A549 (cell line): ENCODE data around the gene RBFA. TPM values are rescaled to one million over a fixed set of nuclear protein-coding genes. Genes with fewer than 3 reads are reported as not detected.

Experiments used
- ATAC-seq, 2 experiments: fragments of 200-7000 bp in 1 of 2; fragments of >200 bp in 1 of 2; cut with Nextera tagmentation in 1 of 2; cut with Tn5 transposase in 1 of 2; 3 replicates each; pipeline versions ENCODE4 v1.8.0 to v1.9.1; 2018 to 2020; ENCODE audit warnings: mild to moderate bottlenecking in 1 of 2, moderate library complexity in 1 of 2
- CTCF ChIA-PET: fragments of 300-600 bp; sonication (Branson Sonifier 250); formaldehyde crosslinking; extraction: SDS; loops from one replicate; lab custom pipeline; 2021; ENCODE audit warnings: antibody characterized with exemption, inconsistent platforms; lab: Yijun Ruan, JAX
- POLR2A ChIA-PET: fragments of 350-600 bp; formaldehyde crosslinking; extraction: SDS; loops from one replicate; lab custom pipeline; 2021; ENCODE audit warnings: antibody characterized with exemption, inconsistent platforms; lab: Yijun Ruan, JAX
- DNase-seq, 2 experiments: peaks; one replicate each; pipeline versions ENCODE4 v3.0.0 to v3.0.0-alpha.2; 2011 to 2016; ENCODE audit warnings: low read depth in 1 of 2, low spot score in 1 of 2
- FAIRE-seq: peaks from 2 replicates; lab custom pipeline; 2011; peaks lifted over from hg19 to GRCh38; lab: Jason Lieb, UNC
- H3K27ac ChIP-seq, 2 experiments: fragments of >200 bp; sonication (Bioruptor Twin); formaldehyde crosslinking; 3 replicates each; pipeline ENCODE4 v1.5.1; 2016 to 2017
- H3K4me1 ChIP-seq: fragments of >200 bp; sonication (Bioruptor Twin); formaldehyde crosslinking; 3 replicates; pipeline ENCODE4 v1.6.1; 2016
- H3K4me2 ChIP-seq: fragments of >200 bp; sonication (Bioruptor Twin); formaldehyde crosslinking; 3 replicates; pipeline ENCODE4 v1.6.1; 2016
- H3K4me3 ChIP-seq: fragments of >200 bp; sonication (Bioruptor Twin); formaldehyde crosslinking; 3 replicates; pipeline ENCODE4 v1.5.1; 2016
- H3K9me3 ChIP-seq: fragments of >200 bp; sonication (Bioruptor Twin); formaldehyde crosslinking; 3 replicates; pipeline ENCODE4 v1.6.1; 2016
- BHLHE40 ChIP-seq: IDR thresholded peaks from 2 replicates; pipeline ENCODE4 v1.6.1; 2012; ENCODE audit warnings: low read depth, low read length, inconsistent platforms
- CTCF ChIP-seq: fragments of >200 bp; sonication (Bioruptor Twin); formaldehyde crosslinking; IDR thresholded peaks from 3 replicates; pipeline ENCODE4 v1.5.1; 2016
- EHMT2 ChIP-seq: fragments of 200-600 bp; sonication (generic); IDR thresholded peaks from 2 replicates; pipeline ENCODE4 v1.6.1; 2016; ENCODE audit warnings: antibody characterized with exemption, low read depth, mild to moderate bottlenecking, moderate library complexity
- FOSB ChIP-seq: fragments of 250-450 bp; sonication (Bioruptor Pico); IDR thresholded peaks from 2 replicates; pipeline ENCODE4 v1.5.0; 2020; ENCODE audit warnings: mild to moderate bottlenecking, moderate library complexity
- FOXS1 ChIP-seq: fragments of 250-450 bp; sonication (Bioruptor Pico); IDR thresholded peaks from 2 replicates; pipeline ENCODE4 v1.5.0; 2020; ENCODE audit warnings: mild to moderate bottlenecking, moderate library complexity
- GATA3 ChIP-seq: IDR thresholded peaks from 2 replicates; pipeline ENCODE4 v1.6.1; 2012; ENCODE audit warnings: borderline replicate concordance
- JUNB ChIP-seq: fragments of >200 bp; sonication (Bioruptor Twin); formaldehyde crosslinking; IDR thresholded peaks from 2 replicates; pipeline ENCODE4 v1.6.1; 2016
- MAZ ChIP-seq: fragments of 150-350 bp; IDR thresholded peaks from 2 replicates; pipeline ENCODE4 v1.6.1; 2014; ENCODE audit warnings: antibody characterized with exemption, low read depth, low read length, borderline replicate concordance
- MYC ChIP-seq: IDR thresholded peaks from 2 replicates; pipeline ENCODE4 v1.6.1; 2012; ENCODE audit warnings: mild to moderate bottlenecking, inconsistent platforms, low read length, improper control_type of control experiment, borderline replicate concordance
- NR3C1 ChIP-seq: fragments of >200 bp; sonication (Bioruptor Twin); formaldehyde crosslinking; IDR thresholded peaks from 3 replicates; pipeline ENCODE4 v1.6.1; 2017
- PHF8 ChIP-seq: fragments of 200-600 bp; sonication (generic); IDR thresholded peaks from 2 replicates; pipeline ENCODE4 v1.6.1; 2016; ENCODE audit warnings: low read depth, mild to moderate bottlenecking, antibody characterized with exemption, moderate library complexity, borderline replicate concordance
- POLR2A ChIP-seq: IDR thresholded peaks from 2 replicates; pipeline ENCODE4 v1.6.1; 2012; ENCODE audit warnings: mild to moderate bottlenecking, low read length
- RAD21 ChIP-seq, 2 experiments: fragments of >200 bp in 1 of 2; sonication (Bioruptor Twin) in 1 of 2; formaldehyde crosslinking in 1 of 2; IDR thresholded peaks in 1 of 2; conservative IDR thresholded peaks in 1 of 2; 2 replicates in 1 of 2; 3 replicates in 1 of 2; pipeline ENCODE4 v1.6.1; 2012 to 2018; ENCODE audit warnings: inconsistent platforms in 1 of 2
- SMC3 ChIP-seq: fragments of >200 bp; sonication (Bioruptor Twin); formaldehyde crosslinking; IDR thresholded peaks from 3 replicates; pipeline ENCODE4 v1.6.1; 2018; ENCODE audit warnings: inconsistent platforms
- ZFP36 ChIP-seq: fragments of 450-650 bp; IDR thresholded peaks from 2 replicates; pipeline ENCODE4 v1.6.1; 2014; ENCODE audit warnings: borderline replicate concordance; ENCODE audit not compliant: partially characterized antibody
- ZNF302 ChIP-seq: fragments of 250-450 bp; sonication (Bioruptor Pico); IDR thresholded peaks from 2 replicates; pipeline ENCODE4 v1.9.0; 2021; ENCODE audit warnings: inconsistent platforms, mild to moderate bottlenecking, moderate library complexity
- WGBS: methylation state at CpG from one replicate; pipeline ENCODE4 v1.1.6; 2017; ENCODE audit errors: missing lambda C conversion rate; 5-methylcytosine and 5-hydroxymethylcytosine counted together
- polyA plus RNA-seq, 4 experiments: library from polyadenylated mRNA; depleted of rRNA in 3 of 4; stranded (reverse); fragments of >200 nt; fragmentation: RNase III in 1 of 4; extraction: RNeasy Plus Mini Kit Qiagen cat#74134 plus additional on column Dnase treatment in 1 of 4; gene quantifications; 2 replicates in 3 of 4; 3 replicates in 1 of 4; pipeline ENCODE4 v1.2.3, GENCODE V29; 2011 to 2017
- TF ChIP-seq, protein P1 (sequence below): fragments of 200-600 bp; sonication (generic); IDR thresholded peaks from 2 replicates; pipeline ENCODE4 v1.6.1; 2016; ENCODE audit warnings: antibody characterized with exemption, mild to moderate bottlenecking, moderate library complexity
- TF ChIP-seq, protein P2 (sequence below): fragments of 250-450 bp; sonication (Bioruptor Pico); IDR thresholded peaks from 2 replicates; pipeline ENCODE4 v1.5.0; 2021; ENCODE audit warnings: mild to moderate bottlenecking, moderate library complexity, borderline replicate concordance

RBFA gene
- polyA plus RNA-seq, 2 of the 4 experiments (the other 2 are of a cell fraction), result 34.4 to 43.6 TPM

DNA sequence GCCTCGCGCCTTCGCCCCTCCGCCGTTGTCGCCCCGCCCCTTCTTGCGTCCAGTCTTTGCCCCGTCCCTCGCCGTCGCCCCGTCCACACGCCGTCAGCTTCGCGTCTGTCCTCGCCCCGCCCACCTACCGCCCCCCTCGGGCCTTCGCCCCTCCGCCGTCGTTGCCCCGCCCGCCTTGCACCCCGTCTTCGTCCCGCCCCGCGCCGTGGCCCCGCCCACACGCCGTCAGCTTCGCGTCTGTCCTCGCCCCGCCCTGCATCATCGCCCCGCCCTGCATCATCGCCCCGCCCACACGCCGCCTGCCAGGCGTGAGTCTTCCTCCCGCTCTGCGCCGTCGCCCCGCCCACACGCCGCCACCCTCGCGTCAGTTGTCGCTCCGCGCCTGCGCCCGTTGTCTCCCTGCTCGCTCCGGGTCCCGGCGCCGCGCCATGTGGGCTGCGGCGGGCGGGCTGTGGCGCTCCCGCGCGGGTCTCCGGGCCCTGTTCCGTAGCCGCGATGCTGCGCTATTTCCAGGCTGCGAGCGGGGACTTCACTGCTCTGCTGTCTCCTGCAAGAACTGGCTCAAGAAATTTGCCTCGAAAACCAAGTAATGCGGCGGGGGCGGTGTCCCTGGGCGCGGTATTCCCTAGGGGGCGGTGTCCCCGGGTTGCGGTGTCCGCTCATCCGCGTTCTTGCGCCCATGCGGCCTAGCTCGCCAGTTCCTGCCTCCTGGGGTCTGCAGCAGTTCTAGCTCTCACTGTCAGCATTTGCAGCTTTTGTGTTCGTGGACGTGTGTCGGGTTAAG lies at the start of gene RBFA (continued):
- peak; percentile 35 for TF ChIP-seq CTCF

DNA sequence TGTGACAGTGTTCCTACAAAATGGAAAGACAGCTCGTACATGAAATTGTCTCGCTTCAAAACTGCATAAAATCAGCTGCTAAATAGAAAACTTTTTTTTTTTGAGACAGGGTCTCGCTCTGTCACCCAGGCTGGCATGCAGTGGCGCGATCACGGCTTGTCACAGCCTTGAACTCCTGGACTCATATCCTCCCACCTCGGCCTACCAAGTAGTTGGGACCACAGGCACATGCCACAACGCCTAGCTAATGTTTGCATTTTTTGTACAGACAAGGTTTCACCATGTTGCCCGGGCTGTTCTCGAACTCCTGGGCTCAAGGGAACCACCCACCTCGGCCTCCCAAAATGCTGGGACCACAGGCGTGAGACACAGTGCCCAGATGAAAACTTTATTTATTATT lies 49.1 kb upstream of the RBFA start:
- no peak overlapping the region for H3K27ac ChIP-seq
- H3K4me2 ChIP-seq, result no peak overlapping the region
- WGBS, result 92% methylated on average over 12 of the region's 12 CpGs
- ATAC-seq (no peak), FAIRE-seq (no peak), DNase-seq (no peak)
- no peak overlapping the region for H3K4me3 ChIP-seq
- CTCF ChIA-PET, result interaction anchor here (1.8 kb wide), 1 partner anchor 12 kb away, joined by 6 read pairs; no protein-coding TSS in a partner anchor
- POLR2A ChIA-PET, result no interaction called here
- peaks cover 13% of the 10 kb centered on the region; the same call in 1 of the 3 replicates for H3K4me1 ChIP-seq
- no peaks in the 10 kb centered on the region for H3K9me3 ChIP-seq
- TF ChIP-seq MAZ (no peak), ZNF302 (CRISPR knock-in tag) (no peak), SMC3 (no peak), JUNB (no peak), POLR2A (no peak), MYC (no peak), BHLHE40 (no peak)
- TF ChIP-seq, protein P1, sequence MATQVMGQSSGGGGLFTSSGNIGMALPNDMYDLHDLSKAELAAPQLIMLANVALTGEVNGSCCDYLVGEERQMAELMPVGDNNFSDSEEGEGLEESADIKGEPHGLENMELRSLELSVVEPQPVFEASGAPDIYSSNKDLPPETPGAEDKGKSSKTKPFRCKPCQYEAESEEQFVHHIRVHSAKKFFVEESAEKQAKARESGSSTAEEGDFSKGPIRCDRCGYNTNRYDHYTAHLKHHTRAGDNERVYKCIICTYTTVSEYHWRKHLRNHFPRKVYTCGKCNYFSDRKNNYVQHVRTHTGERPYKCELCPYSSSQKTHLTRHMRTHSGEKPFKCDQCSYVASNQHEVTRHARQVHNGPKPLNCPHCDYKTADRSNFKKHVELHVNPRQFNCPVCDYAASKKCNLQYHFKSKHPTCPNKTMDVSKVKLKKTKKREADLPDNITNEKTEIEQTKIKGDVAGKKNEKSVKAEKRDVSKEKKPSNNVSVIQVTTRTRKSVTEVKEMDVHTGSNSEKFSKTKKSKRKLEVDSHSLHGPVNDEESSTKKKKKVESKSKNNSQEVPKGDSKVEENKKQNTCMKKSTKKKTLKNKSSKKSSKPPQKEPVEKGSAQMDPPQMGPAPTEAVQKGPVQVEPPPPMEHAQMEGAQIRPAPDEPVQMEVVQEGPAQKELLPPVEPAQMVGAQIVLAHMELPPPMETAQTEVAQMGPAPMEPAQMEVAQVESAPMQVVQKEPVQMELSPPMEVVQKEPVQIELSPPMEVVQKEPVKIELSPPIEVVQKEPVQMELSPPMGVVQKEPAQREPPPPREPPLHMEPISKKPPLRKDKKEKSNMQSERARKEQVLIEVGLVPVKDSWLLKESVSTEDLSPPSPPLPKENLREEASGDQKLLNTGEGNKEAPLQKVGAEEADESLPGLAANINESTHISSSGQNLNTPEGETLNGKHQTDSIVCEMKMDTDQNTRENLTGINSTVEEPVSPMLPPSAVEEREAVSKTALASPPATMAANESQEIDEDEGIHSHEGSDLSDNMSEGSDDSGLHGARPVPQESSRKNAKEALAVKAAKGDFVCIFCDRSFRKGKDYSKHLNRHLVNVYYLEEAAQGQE, result no peak

DNA sequence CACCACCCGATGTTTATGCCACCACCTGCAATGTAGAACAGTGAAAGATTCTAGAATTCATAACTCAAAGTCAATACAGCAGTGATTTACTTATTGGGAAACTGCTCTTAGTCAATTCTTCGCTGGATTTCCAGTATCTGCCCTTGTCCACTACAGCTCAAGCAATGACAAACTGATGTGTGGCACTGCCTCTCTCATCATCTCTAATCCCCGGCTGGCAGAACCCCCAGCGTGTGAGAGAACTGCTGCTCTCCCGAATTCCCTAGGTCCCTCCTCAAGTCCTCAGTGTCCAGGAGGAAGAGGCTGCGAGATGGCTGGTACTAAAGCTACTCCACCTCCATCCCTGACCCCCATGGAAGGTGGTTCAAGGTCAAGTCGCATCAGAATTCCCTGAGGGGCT lies 47.5 kb upstream of the RBFA start:
- ATAC-seq, result no peak
- CTCF ChIA-PET, result no interaction called here
- H3K27ac ChIP-seq, result peak overlapping the region in 1 of 2 experiments; percentile 54; a peak in 3 of 6 replicates

More for the DNA sequence above, 47.5 kb upstream of the RBFA start:
- POLR2A ChIA-PET, result no interaction called here
- DNase-seq, result no peak
- H3K4me2 ChIP-seq, result peak overlapping the region; percentile 95
- TF ChIP-seq ZNF302 (CRISPR knock-in tag) (no peak), NR3C1 (no peak), EHMT2 (no peak), FOXS1 (CRISPR knock-in tag) (no peak), GATA3 (no peak), PHF8 (no peak), FOSB (CRISPR knock-in tag) (no peak), MAZ (no peak), ZFP36 (no peak), RAD21 (conservative IDR thresholded peaks at IDR 0.05 in 1 of 2, IDR thresholded peaks at IDR 0.05 in 1 of 2) (no peak), SMC3 (no peak)
- TF ChIP-seq, protein P2, sequence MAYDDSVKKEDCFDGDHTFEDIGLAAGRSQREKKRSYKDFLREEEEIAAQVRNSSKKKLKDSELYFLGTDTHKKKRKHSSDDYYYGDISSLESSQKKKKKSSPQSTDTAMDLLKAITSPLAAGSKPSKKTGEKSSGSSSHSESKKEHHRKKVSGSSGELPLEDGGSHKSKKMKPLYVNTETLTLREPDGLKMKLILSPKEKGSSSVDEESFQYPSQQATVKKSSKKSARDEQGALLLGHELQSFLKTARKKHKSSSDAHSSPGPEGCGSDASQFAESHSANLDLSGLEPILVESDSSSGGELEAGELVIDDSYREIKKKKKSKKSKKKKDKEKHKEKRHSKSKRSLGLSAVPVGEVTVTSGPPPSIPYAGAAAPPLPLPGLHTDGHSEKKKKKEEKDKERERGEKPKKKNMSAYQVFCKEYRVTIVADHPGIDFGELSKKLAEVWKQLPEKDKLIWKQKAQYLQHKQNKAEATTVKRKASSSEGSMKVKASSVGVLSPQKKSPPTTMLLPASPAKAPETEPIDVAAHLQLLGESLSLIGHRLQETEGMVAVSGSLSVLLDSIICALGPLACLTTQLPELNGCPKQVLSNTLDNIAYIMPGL (CRISPR knock-in tag), result no peak
- H3K4me3 ChIP-seq, result peak overlapping the region; percentile 80
- no peaks in the 10 kb centered on the region for H3K9me3 ChIP-seq
- no peak for FAIRE-seq
- WGBS, result 20% methylated on average over 7 of the region's 7 CpGs
- peaks cover 13% of the 10 kb centered on the region; the same call in 1 of the 3 replicates for H3K4me1 ChIP-seq
